ENCODE measurements around the gene CRB1. TPM values are rescaled to one million over a fixed set of nuclear protein-coding genes. Genes with fewer than 3 reads are reported as not detected.

The CRB1 gene
- total RNA-seq, 3 donors from 2014 or later, result 0.51 TPM; not detected in 2

DNA sequence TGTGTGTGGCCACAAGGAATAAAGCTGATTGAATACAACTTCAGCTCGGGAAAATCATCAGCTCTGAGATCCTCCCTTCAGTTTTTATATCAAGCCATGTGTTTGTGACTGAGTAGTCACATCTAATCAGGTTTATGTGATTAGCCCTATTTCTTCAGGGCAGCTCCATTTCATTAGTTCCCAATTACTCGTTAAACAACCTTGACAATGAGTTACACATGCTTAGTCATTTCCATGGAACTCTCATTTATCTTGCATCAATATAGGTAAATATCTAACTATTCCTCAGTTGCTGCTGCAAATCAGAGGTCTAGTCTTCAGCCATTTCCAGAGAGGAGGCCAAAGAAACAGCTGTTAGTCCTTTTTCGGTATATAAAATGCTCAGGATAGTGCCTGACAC, 16.3 kb downstream of the CRB1 start:
- Histone ChIP-seq H3K36me3 (ENCODE audit: low read depth) (no peaks in the 10 kb centered on the region), H3K4me1 (ENCODE audit: low read depth) (no peaks in the 10 kb centered on the region), H3K9me3 (no peaks in the 10 kb centered on the region), H3K4me3 (no peak overlapping the region)
- intact Hi-C loops (cut with DNase I, micrococcal nuclease), result no loop called here
- TF ChIP-seq, protein P1, sequence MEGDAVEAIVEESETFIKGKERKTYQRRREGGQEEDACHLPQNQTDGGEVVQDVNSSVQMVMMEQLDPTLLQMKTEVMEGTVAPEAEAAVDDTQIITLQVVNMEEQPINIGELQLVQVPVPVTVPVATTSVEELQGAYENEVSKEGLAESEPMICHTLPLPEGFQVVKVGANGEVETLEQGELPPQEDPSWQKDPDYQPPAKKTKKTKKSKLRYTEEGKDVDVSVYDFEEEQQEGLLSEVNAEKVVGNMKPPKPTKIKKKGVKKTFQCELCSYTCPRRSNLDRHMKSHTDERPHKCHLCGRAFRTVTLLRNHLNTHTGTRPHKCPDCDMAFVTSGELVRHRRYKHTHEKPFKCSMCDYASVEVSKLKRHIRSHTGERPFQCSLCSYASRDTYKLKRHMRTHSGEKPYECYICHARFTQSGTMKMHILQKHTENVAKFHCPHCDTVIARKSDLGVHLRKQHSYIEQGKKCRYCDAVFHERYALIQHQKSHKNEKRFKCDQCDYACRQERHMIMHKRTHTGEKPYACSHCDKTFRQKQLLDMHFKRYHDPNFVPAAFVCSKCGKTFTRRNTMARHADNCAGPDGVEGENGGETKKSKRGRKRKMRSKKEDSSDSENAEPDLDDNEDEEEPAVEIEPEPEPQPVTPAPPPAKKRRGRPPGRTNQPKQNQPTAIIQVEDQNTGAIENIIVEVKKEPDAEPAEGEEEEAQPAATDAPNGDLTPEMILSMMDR (IDR thresholded peaks at IDR 0.05), result no peak
- ATAC-seq (no peak), DNase-seq (no peak)

DNA sequence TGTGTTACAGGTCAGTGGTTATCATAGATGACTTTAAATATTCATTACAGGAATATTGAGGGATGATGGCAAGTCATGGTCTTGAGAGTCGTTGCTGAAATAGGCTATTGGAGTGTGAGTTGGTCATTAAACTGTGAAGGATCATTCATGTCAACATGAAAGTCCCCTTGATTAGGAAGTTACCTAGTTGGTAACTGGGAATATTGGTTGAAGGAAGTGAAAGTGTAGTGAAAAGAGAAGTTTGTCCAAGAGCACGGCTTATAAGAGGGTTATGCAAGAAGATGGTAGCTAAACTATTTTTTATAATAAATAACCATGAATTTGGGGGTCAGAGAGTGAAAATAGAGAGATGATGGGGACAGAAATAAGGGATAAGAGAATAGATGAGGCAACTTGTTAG, 16.9 kb downstream of the CRB1 start:
- intact Hi-C loops (cut with DNase I, micrococcal nuclease), result no loop called here
- Histone ChIP-seq H3K9me3 (no peaks in the 10 kb centered on the region), H3K4me1 (ENCODE audit: low read depth) (no peaks in the 10 kb centered on the region), H3K36me3 (ENCODE audit: low read depth) (no peaks in the 10 kb centered on the region), H3K4me3 (no peak overlapping the region)
- no peak for DNase-seq
- TF ChIP-seq, protein P1 (IDR thresholded peaks at IDR 0.05), result no peak
- ATAC-seq, result no peak

DNA sequence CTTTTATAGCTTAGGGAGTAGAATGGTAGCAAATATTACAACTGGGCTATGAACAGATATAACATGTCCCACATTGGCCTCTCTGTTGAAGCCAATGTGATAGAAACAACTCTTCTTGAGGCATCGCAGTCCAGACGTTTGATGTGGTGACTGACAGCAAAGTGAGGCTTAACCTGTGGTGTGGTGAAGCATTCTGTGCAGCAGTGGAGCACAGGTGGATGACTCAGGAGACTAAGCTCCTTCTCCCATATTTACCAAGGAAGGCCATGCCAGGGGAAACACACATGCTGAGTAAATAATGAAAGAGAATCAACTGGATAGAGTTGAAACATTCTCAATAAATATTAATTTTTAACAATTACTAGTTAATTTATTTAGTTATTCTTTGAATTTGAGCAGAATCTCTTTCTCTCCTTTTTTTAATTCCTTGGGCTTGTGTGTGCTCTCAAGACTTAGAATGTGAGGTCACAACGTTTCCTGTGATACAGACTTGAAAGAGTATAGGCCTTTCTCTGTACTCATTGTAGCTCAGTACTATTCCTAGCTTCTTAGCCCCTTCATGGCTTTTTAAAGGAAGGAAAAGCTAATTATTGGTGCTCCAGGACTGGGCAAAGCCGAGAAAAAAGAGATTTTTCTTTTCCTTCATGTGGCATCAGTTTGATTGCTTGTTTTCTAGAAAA, 17.6 kb downstream of the CRB1 start:
- TF ChIP-seq, protein P1 (IDR thresholded peaks at IDR 0.05), result no peak
- Histone ChIP-seq H3K9me3 (no peaks in the 10 kb centered on the region), H3K36me3 (ENCODE audit: low read depth) (no peaks in the 10 kb centered on the region), H3K4me1 (ENCODE audit: low read depth) (no peaks in the 10 kb centered on the region), H3K4me3 (no peak overlapping the region)
- intact Hi-C loops (cut with DNase I, micrococcal nuclease), result no loop called here
- DNase-seq (no peak), ATAC-seq (no peak)

DNA sequence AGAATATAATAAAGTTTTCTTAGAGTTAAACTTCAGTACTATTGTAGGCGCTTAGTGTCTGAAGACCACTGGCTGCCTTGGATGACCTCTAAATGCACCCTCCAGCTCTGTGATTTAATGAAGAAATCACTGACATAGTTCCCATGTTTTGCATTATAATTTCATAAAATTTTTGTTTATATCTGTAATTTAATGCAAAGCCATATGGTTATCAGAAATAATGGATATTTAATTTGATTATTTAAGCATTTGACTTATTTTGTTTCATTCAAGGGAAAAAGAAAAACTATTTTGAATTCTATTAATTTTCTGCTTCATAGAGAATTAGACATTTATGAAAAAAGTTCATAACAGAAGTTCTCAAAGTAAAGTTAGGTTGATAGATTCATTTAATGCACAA, 18.6 kb downstream of the CRB1 start:
- intact Hi-C loops (cut with DNase I, micrococcal nuclease), result no loop called here
- TF ChIP-seq, protein P1 (IDR thresholded peaks at IDR 0.05), result no peak
- no peak for ATAC-seq

DNA sequence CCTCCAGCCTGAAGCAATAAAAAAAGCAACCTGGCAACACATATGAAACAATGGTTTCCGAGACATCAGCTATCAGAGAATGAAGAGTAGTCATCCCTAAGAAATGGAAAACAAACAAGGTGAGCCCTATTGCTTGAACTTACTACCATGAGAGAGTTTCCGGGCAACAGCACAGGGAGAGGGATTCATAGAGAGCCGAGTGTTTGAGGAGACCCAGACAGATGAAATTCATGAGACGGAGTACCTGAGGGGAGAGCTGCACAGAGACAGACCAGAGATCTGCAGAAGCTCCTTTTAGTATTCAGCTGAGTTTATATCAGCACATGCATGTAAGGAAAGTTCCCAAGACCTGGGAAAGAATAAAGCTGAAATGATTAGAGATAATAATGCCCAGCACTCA, 19.8 kb downstream of the CRB1 start:
- ATAC-seq, result no peak
- TF ChIP-seq, protein P1 (IDR thresholded peaks at IDR 0.05), result no peak
- intact Hi-C loops (cut with DNase I, micrococcal nuclease), result no loop called here
- H3K4me1 ChIP-seq (ENCODE audit: low read depth), result no peaks in the 10 kb centered on the region
- DNase-seq, result no peak
- no peaks in the 10 kb centered on the region for H3K9me3 ChIP-seq
- H3K36me3 ChIP-seq (ENCODE audit: low read depth), result no peaks in the 10 kb centered on the region
- H3K4me3 ChIP-seq, result no peak overlapping the region

More for the DNA sequence above, 18.6 kb downstream of the CRB1 start:
- Histone ChIP-seq H3K9me3 (no peaks in the 10 kb centered on the region), H3K4me1 (ENCODE audit: low read depth) (no peaks in the 10 kb centered on the region), H3K4me3 (no peak overlapping the region), H3K36me3 (ENCODE audit: low read depth) (no peaks in the 10 kb centered on the region)
- no peak for DNase-seq

DNA sequence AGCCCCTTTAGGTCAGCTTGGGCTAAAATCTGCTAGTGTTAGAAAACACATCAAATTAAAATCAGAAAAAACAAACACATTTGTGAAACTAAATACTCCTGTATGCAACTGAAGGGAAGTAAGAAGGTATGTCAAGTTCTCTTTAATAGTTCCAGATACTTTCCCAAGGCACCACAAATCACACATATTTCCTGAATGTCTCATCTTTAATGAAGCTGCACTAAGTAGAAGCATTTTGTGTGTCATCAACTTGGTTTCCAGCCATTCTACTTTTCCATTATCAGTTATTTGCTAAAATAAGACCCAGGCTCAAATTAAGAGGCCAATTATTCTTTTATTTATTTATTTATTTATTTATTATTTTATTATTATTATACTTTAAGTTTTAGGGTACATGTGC, 34.7 kb downstream of the CRB1 start:
- intact Hi-C loops (cut with DNase I, micrococcal nuclease), result no loop called here
- Histone ChIP-seq H3K9me3 (no peaks in the 10 kb centered on the region), H3K4me3 (no peak overlapping the region), H3K4me1 (ENCODE audit: low read depth) (no peaks in the 10 kb centered on the region), H3K36me3 (ENCODE audit: low read depth) (no peaks in the 10 kb centered on the region)
- TF ChIP-seq, protein P1 (IDR thresholded peaks at IDR 0.05), result no peak
- ATAC-seq, result no peak
- DNase-seq, result no peak

All from mucosa of descending colon (tissue), 3 donors.